PC-9 (cell line): ENCODE data around the gene MCF2L. TPM values are rescaled to one million over a fixed set of nuclear protein-coding genes. Genes with fewer than 3 reads are reported as not detected.
"Not testable (repeated sequence)": the region's sequence is repeated elsewhere in the genome, so short reads cannot be mapped to it uniquely, and the experiment has no call there.

Experiments
- BruUV-seq: library from RNA; stranded (reverse); fragments of 400-500 nt; replicated peaks from 2 replicates; lab custom pipeline; 2021; lab: Mats Ljungman, UMichigan
- CTCF ChIA-PET: fragments of 300-600 bp; sonication (Branson Sonifier 250); formaldehyde crosslinking; loops from one replicate; lab custom pipeline; 2022; ENCODE audit warnings: antibody characterized with exemption; lab: Charles Lee
- POLR2A ChIA-PET: fragments of 300-600 bp; sonication (Branson Sonifier 250); formaldehyde crosslinking; loops from one replicate; lab custom pipeline; 2022; ENCODE audit warnings: antibody characterized with exemption; ENCODE audit not compliant: unreplicated experiment; lab: Charles Lee
- DNase-seq, 2 experiments: peaks; one replicate each; pipeline versions ENCODE4 v3.0.0 to v3.0.0-alpha.2; 2015 to 2022; ENCODE audit warnings: mixed read lengths in 1 of 2
- H2AFZ ChIP-seq: fragments of 200-600 bp; sonication (generic); 2 replicates; pipeline ENCODE4 v1.8.1; 2017; ENCODE audit warnings: antibody characterized with exemption
- H3F3A ChIP-seq: fragments of 200-600 bp; sonication (generic); 2 replicates; pipeline ENCODE4 v1.8.1; 2017; ENCODE audit warnings: antibody characterized with exemption, mild to moderate bottlenecking, low read depth; ENCODE audit not compliant: insufficient read depth
- H3K27ac ChIP-seq: fragments of 200-600 bp; sonication (generic); 2 replicates; pipeline ENCODE4 v1.6.1; 2016; ENCODE audit warnings: mixed run types
- H3K27me3 ChIP-seq: fragments of 200-600 bp; sonication (generic); 2 replicates; pipeline ENCODE4 v1.6.1; 2016; ENCODE audit warnings: low read depth, mixed run types; ENCODE audit not compliant: insufficient read depth
- H3K36me3 ChIP-seq: fragments of 200-600 bp; sonication (generic); 2 replicates; pipeline ENCODE4 v1.6.1; 2016; ENCODE audit warnings: low read depth, mixed run types
- H3K4me1 ChIP-seq: fragments of 200-600 bp; sonication (generic); replicated peaks from 2 replicates; pipeline ENCODE4 v1.6.1; 2016; ENCODE audit warnings: mixed run types; ENCODE audit not compliant: insufficient read depth
- H3K4me2 ChIP-seq: fragments of 200-600 bp; sonication (generic); 2 replicates; pipeline ENCODE4 v1.6.1; 2017; ENCODE audit warnings: mixed run types
- H3K4me3 ChIP-seq: fragments of 200-600 bp; sonication (generic); 2 replicates; pipeline ENCODE4 v1.6.1; 2016; ENCODE audit warnings: mixed run types
- H3K79me2 ChIP-seq: fragments of 200-600 bp; sonication (generic); 2 replicates; pipeline ENCODE4 v1.6.1; 2017; ENCODE audit warnings: low read depth, mixed run types
- H3K9me2 ChIP-seq: fragments of 200-600 bp; sonication (generic); 2 replicates; pipeline ENCODE4 v1.8.1; 2017; ENCODE audit warnings: mild to moderate bottlenecking; ENCODE audit not compliant: insufficient read depth
- H3K9me3 ChIP-seq: fragments of 200-600 bp; sonication (generic); 2 replicates; pipeline ENCODE4 v1.8.1; 2016; ENCODE audit warnings: low read depth; ENCODE audit not compliant: insufficient read depth
- H4K20me1 ChIP-seq: fragments of 200-600 bp; sonication (generic); 2 replicates; pipeline ENCODE4 v1.8.1; 2017; ENCODE audit not compliant: insufficient read depth
- EZH2 ChIP-seq: fragments of 200-600 bp; sonication (generic); IDR thresholded peaks from 2 replicates; pipeline ENCODE4 v1.8.0; 2017; ENCODE audit warnings: antibody characterized with exemption, low read depth
- intact Hi-C: fragments of 100-400 bp; cut with micrococcal nuclease; formaldehyde crosslinking; loops from one replicate; pipeline ENCODE4 v1.10.0; 2022; ENCODE audit not compliant: unreplicated experiment
- total RNA-seq: library from RNA; stranded (reverse); gene quantifications from 2 replicates; pipeline ENCODE4 v1.2.3, GENCODE V29; 2021
- TF ChIP-seq, protein P1 (sequence below): fragments of 200-600 bp; sonication (generic); conservative IDR thresholded peaks from 2 replicates; pipeline ENCODE4 v1.6.1; 2017; ENCODE audit warnings: mixed run types, antibody characterized with exemption, mild to moderate bottlenecking, moderate library complexity

MCF2L gene
- total RNA-seq, 1 experiment from 2014 or later = 28.2 TPM

DNA sequence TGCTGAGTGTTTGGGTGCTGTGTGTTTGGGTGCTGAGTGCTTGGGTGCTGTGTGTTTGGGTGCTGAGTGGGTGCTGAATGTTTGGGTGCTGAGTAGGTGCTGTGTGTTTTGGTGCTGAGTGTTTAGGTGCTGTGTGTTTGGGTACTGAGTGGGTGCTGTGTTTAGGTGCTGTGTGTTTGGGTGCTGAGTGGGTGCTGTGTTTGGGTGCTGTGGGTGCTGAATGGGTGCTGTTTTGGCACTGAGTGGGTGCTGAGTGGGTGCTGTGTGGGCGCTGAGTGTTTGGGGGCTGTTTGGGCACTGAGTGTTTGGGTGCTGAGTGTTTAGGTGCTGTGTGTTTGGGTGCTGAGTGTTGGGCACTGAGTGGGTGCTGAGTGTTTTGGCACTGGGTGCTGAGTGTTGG, 88.1 kb downstream of the MCF2L start:
- no peaks in the 10 kb centered on the region for H4K20me1 ChIP-seq
- BruUV-seq = no TSS peak

GRCh38 chr13:113057559-113057958, 88.5 kb downstream of the MCF2L start:
- H3K9me3 ChIP-seq, H3F3A ChIP-seq, H3K79me2 ChIP-seq, DNase-seq, H2AFZ ChIP-seq, H3K36me3 ChIP-seq, H3K4me3 ChIP-seq, H4K20me1 ChIP-seq, H3K9me2 ChIP-seq, H3K27ac ChIP-seq, intact Hi-C loops, H3K27me3 ChIP-seq, CTCF ChIA-PET, BruUV-seq, POLR2A ChIA-PET, H3K4me2 ChIP-seq: not testable (repeated sequence)
- peaks cover 14% of the 10 kb centered on the region for H3K4me1 ChIP-seq

More for the DNA sequence above, 88.1 kb downstream of the MCF2L start:
- H3K79me2 ChIP-seq = no peaks in the 10 kb centered on the region
- H3K27me3 ChIP-seq = no peaks in the 10 kb centered on the region
- no peaks in the 10 kb centered on the region for H3K9me3 ChIP-seq
- CTCF ChIA-PET = no interaction called here
- intact Hi-C loops = no loop called here
- peaks cover 9% of the 10 kb centered on the region for H3F3A ChIP-seq
- H3K4me1 ChIP-seq = peaks cover 14% of the 10 kb centered on the region
- TF ChIP-seq, protein P1, sequence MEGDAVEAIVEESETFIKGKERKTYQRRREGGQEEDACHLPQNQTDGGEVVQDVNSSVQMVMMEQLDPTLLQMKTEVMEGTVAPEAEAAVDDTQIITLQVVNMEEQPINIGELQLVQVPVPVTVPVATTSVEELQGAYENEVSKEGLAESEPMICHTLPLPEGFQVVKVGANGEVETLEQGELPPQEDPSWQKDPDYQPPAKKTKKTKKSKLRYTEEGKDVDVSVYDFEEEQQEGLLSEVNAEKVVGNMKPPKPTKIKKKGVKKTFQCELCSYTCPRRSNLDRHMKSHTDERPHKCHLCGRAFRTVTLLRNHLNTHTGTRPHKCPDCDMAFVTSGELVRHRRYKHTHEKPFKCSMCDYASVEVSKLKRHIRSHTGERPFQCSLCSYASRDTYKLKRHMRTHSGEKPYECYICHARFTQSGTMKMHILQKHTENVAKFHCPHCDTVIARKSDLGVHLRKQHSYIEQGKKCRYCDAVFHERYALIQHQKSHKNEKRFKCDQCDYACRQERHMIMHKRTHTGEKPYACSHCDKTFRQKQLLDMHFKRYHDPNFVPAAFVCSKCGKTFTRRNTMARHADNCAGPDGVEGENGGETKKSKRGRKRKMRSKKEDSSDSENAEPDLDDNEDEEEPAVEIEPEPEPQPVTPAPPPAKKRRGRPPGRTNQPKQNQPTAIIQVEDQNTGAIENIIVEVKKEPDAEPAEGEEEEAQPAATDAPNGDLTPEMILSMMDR = no peak
- no peak for TF ChIP-seq EZH2
- H3K9me2 ChIP-seq = no peaks in the 10 kb centered on the region
- H3K27ac ChIP-seq = no peak overlapping the region
- H3K4me2 ChIP-seq = no peak overlapping the region
- POLR2A ChIA-PET = no interaction called here
- no peak overlapping the region for H2AFZ ChIP-seq
- no peak for DNase-seq
- H3K36me3 ChIP-seq = no peaks in the 10 kb centered on the region
- no peak overlapping the region for H3K4me3 ChIP-seq

DNA sequence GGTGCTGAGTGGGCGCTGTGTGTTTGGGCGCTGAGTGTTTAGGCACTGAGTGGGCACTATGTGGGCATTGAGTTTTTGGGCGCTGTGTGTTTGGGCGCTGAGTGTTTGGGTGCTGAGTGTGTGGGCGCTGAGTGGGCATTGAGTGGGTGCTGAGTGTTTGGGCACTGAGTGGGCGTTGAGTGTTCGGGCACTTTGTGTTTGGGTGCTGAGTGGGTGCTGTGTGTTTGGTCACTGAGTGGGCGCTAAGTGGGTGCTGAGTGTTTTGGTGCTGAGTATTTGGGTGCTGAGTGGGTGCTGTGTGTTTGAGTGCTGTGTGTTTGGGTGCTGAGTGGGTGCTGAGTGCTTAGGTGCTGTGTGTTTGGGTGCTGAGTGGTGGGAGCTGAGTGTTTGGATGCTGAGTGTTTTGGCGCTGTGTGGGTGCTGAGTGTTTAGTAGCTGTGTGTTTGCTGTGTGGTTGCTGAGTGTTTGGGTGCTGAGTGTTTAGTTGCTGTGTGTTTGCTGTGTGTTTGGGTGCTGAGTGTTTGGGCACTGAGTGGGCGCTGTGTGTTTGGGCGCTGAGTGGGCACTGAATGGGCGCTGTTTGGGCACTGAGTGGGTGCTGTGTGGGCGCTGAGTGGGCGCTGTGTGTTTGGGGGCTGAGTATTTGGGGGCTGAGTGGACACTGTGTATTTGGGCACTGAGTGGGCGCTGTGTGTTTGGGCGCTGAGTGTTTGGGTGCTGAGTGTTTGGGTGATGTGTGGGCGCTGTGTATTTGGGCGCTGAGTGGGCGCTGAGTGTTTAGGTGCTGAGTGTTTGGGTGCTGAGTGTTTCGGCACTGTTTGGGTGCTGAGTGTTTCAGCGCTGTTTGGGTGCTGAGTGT, 89.3 kb downstream of the MCF2L start:
- no peak overlapping the region for H3K27ac ChIP-seq
- intact Hi-C loops = no loop called here
- H3K4me3 ChIP-seq = no peak overlapping the region
- H3K27me3 ChIP-seq = no peaks in the 10 kb centered on the region
- no peak overlapping the region for H2AFZ ChIP-seq
- H3F3A ChIP-seq = peaks cover 9% of the 10 kb centered on the region
- no peak for DNase-seq
- H3K4me2 ChIP-seq = no peak overlapping the region
- H4K20me1 ChIP-seq = no peaks in the 10 kb centered on the region
- H3K36me3 ChIP-seq = no peaks in the 10 kb centered on the region
- no peaks in the 10 kb centered on the region for H3K9me3 ChIP-seq
- BruUV-seq = no TSS peak
- H3K4me1 ChIP-seq = peaks cover 14% of the 10 kb centered on the region
- no peaks in the 10 kb centered on the region for H3K9me2 ChIP-seq
- ChIA-PET CTCF (no interaction called here), POLR2A (no interaction called here)
- no peaks in the 10 kb centered on the region for H3K79me2 ChIP-seq
- TF ChIP-seq, protein P1 = no peak
- no peak for TF ChIP-seq EZH2
